Measurements from ENCODE around the gene HOXC9. TPM values are rescaled to one million over a fixed set of nuclear protein-coding genes. Genes with fewer than 3 reads are reported as not detected.

The HOXC9 gene
- polyA plus RNA-seq, 2 of the 4 experiments (the other 2 are of a cell fraction), result 5.2 to 6.6 TPM

DNA sequence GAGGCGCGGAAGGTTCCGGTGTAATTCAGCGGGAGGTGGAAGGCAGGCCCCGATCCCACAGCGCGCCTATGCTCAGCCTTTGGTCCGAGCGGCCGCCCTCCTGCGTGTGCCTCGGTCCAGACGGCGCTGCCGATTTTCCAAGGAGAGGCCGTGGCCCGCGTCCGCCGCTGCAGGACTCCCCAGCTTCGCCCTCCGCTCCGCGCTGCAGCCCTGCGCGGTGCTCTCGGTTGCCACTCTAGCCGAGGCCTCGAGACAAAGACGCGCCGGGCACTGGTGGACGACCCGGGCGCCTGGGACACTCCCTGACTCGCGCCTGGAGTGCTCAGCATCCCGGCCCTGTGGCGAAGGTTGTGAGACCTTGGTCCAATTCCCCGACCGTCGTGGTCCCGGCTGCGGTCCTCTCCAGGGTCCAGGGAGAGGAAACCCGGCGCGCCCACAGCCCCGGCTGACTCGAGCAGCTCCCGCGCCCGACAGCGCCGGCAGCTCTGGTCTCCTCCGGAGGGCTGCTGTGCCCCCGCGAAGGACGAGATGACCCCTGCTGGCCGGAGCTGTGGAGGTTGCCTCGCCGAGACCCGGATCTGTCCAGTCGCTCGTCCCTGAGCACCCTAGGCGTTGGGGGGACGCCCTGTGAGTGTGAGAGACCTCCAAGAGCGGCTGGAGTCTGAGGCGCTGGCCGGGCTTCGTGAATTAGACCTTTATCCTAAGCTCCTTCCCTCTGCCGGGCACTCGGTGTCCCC lies 38.8 kb upstream of the HOXC9 start:
- ChIA-PET POLR2A (no interaction called here), CTCF (interaction anchor here (0.6 to 2.6 kb wide), 10 partner anchors 8 to 259 kb away, joined by 3 to 9 read pairs (median 4); partner anchors contain the start of gene HOXC10)
- peak overlapping the region; percentile 1; the same call in 1 of the 3 replicates for H3K4me2 ChIP-seq
- FAIRE-seq, result no peak
- DNase-seq (ENCODE audit: low read depth in 1 of 2, low spot score in 1 of 2), result no peak
- H3K9me3 ChIP-seq, result no peaks in the 10 kb centered on the region
- TF ChIP-seq, protein P1, sequence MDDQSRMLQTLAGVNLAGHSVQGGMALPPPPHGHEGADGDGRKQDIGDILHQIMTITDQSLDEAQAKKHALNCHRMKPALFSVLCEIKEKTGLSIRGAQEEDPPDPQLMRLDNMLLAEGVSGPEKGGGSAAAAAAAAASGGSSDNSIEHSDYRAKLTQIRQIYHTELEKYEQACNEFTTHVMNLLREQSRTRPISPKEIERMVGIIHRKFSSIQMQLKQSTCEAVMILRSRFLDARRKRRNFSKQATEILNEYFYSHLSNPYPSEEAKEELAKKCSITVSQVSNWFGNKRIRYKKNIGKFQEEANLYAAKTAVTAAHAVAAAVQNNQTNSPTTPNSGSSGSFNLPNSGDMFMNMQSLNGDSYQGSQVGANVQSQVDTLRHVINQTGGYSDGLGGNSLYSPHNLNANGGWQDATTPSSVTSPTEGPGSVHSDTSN (IDR thresholded peaks at IDR 0.05), result no peak
- peak; percentile 27; the same call in 2 of the 3 replicates for TF ChIP-seq SMC3 (IDR thresholded peaks at IDR 0.05)
- no peak for TF ChIP-seq TFCP2L1 (CRISPR knock-in tag; IDR thresholded peaks at IDR 0.05)
- no peak for TF ChIP-seq ZSCAN20 (CRISPR knock-in tag; IDR thresholded peaks at IDR 0.05)
- TF ChIP-seq KDM1A (IDR thresholded peaks at IDR 0.05; ENCODE audit: low read depth), result no peak
- TF ChIP-seq, protein P2, sequence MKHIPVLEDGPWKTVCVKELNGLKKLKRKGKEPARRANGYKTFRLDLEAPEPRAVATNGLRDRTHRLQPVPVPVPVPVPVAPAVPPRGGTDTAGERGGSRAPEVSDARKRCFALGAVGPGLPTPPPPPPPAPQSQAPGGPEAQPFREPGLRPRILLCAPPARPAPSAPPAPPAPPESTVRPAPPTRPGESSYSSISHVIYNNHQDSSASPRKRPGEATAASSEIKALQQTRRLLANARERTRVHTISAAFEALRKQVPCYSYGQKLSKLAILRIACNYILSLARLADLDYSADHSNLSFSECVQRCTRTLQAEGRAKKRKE (CRISPR knock-in tag; IDR thresholded peaks at IDR 0.05; ENCODE audit: low read depth), result no peak
- no peak for TF ChIP-seq EP300 (IDR thresholded peaks at IDR 0.05)
- peak; percentile 26 to 42; a peak in 3 of 5 replicates for TF ChIP-seq RAD21 (conservative IDR thresholded peaks at IDR 0.05 in 1 of 2, IDR thresholded peaks at IDR 0.05 in 1 of 2)
- TF ChIP-seq, protein P3, sequence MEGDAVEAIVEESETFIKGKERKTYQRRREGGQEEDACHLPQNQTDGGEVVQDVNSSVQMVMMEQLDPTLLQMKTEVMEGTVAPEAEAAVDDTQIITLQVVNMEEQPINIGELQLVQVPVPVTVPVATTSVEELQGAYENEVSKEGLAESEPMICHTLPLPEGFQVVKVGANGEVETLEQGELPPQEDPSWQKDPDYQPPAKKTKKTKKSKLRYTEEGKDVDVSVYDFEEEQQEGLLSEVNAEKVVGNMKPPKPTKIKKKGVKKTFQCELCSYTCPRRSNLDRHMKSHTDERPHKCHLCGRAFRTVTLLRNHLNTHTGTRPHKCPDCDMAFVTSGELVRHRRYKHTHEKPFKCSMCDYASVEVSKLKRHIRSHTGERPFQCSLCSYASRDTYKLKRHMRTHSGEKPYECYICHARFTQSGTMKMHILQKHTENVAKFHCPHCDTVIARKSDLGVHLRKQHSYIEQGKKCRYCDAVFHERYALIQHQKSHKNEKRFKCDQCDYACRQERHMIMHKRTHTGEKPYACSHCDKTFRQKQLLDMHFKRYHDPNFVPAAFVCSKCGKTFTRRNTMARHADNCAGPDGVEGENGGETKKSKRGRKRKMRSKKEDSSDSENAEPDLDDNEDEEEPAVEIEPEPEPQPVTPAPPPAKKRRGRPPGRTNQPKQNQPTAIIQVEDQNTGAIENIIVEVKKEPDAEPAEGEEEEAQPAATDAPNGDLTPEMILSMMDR (IDR thresholded peaks at IDR 0.05), result no peak
- no peak for TF ChIP-seq HOXB13 (CRISPR knock-in tag; IDR thresholded peaks at IDR 0.05; ENCODE audit: low read depth)
- TF ChIP-seq, protein P4, sequence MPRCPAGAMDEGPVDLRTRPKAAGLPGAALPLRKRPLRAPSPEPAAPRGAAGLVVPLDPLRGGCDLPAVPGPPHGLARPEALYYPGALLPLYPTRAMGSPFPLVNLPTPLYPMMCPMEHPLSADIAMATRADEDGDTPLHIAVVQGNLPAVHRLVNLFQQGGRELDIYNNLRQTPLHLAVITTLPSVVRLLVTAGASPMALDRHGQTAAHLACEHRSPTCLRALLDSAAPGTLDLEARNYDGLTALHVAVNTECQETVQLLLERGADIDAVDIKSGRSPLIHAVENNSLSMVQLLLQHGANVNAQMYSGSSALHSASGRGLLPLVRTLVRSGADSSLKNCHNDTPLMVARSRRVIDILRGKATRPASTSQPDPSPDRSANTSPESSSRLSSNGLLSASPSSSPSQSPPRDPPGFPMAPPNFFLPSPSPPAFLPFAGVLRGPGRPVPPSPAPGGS (IDR thresholded peaks at IDR 0.05), result no peak
- TF ChIP-seq FOSL2 (IDR thresholded peaks at IDR 0.05), result no peak
- no peak for TF ChIP-seq FOSL2 (CRISPR knock-in tag; IDR thresholded peaks at IDR 0.05)
- peak; percentile 41 to 83; a peak in 4 of 6 replicates for ATAC-seq
- H3K4me1 ChIP-seq, result peaks cover 9% of the 10 kb centered on the region; the same call in 1 of the 3 replicates
- H3K4me3 ChIP-seq, result no peak overlapping the region
- no peak overlapping the region for H3K27ac ChIP-seq
- 71% methylated on average over 46 of the region's 72 CpGs for WGBS (ENCODE audit: missing lambda C conversion rate)

DNA sequence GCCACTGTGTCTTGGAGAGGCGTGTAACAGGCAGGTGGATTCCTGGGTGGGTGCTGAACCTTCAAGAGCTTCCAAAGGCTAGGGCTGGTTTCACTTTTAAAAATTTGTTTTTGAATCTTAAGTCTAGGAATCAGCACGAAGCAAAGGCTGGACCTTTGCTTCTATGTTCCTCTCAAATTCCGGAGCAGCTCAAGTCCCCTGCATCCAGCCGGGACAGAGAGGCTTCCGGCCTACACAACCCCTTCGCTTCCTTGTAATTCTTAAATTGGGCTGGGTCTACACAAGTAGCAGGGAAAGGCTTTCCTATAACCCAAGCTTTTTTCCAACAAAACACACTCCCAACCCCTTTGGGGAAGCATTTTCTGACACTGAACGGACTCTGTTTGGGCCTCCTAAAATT lies 37.0 kb upstream of the HOXC9 start:
- Histone ChIP-seq H3K4me3 (no peak overlapping the region), H3K4me1 (peaks cover 9% of the 10 kb centered on the region; the same call in 1 of the 3 replicates), H3K27ac (no peak overlapping the region), H3K9me3 (no peaks in the 10 kb centered on the region), H3K4me2 (no peak overlapping the region)
- TF ChIP-seq, protein P1 (IDR thresholded peaks at IDR 0.05), result no peak
- no peak for TF ChIP-seq EP300 (IDR thresholded peaks at IDR 0.05)
- TF ChIP-seq, protein P5, sequence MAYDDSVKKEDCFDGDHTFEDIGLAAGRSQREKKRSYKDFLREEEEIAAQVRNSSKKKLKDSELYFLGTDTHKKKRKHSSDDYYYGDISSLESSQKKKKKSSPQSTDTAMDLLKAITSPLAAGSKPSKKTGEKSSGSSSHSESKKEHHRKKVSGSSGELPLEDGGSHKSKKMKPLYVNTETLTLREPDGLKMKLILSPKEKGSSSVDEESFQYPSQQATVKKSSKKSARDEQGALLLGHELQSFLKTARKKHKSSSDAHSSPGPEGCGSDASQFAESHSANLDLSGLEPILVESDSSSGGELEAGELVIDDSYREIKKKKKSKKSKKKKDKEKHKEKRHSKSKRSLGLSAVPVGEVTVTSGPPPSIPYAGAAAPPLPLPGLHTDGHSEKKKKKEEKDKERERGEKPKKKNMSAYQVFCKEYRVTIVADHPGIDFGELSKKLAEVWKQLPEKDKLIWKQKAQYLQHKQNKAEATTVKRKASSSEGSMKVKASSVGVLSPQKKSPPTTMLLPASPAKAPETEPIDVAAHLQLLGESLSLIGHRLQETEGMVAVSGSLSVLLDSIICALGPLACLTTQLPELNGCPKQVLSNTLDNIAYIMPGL (CRISPR knock-in tag; IDR thresholded peaks at IDR 0.05; ENCODE audit: borderline replicate concordance), result no peak
- no peak for TF ChIP-seq FOSB (CRISPR knock-in tag; IDR thresholded peaks at IDR 0.05)
- TF ChIP-seq CHD2 (IDR thresholded peaks at IDR 0.05; ENCODE audit: low read length, partially characterized antibody), result no peak
- no peak for TF ChIP-seq NFE2L2 (conservative IDR thresholded peaks at IDR 0.05; ENCODE audit: low read length)
- no peak for TF ChIP-seq ESRRA (IDR thresholded peaks at IDR 0.05; ENCODE audit: borderline replicate concordance, low read length)
- no peak for TF ChIP-seq HDAC2 (IDR thresholded peaks at IDR 0.05)
- TF ChIP-seq, protein P2 (CRISPR knock-in tag; IDR thresholded peaks at IDR 0.05; ENCODE audit: low read depth), result no peak
- TF ChIP-seq, protein P6, sequence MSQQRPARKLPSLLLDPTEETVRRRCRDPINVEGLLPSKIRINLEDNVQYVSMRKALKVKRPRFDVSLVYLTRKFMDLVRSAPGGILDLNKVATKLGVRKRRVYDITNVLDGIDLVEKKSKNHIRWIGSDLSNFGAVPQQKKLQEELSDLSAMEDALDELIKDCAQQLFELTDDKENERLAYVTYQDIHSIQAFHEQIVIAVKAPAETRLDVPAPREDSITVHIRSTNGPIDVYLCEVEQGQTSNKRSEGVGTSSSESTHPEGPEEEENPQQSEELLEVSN (IDR thresholded peaks at IDR 0.05; ENCODE audit: borderline replicate concordance, low read depth), result no peak
- TF ChIP-seq ZFP36 (IDR thresholded peaks at IDR 0.05; ENCODE audit: borderline replicate concordance, partially characterized antibody), result no peak
- POLR2A ChIA-PET, result no interaction called here
- CTCF ChIA-PET, result interaction anchor here (0.9 to 2.6 kb wide), 5 partner anchors 22 to 216 kb away, joined by 3 to 9 read pairs (median 4); partner anchors contain the start of gene HOXC10
- DNase-seq (ENCODE audit: low read depth in 1 of 2, low spot score in 1 of 2), result no peak
- 82% methylated on average over 7 of the region's 7 CpGs for WGBS (ENCODE audit: missing lambda C conversion rate)
- no peak for ATAC-seq
- no peak for FAIRE-seq
